HEK293 (cell line): ENCODE measurements around the gene CYP39A1.

Source experiments
- BCL11B ChIP-seq: fragments of 450-650 bp; formaldehyde crosslinking; IDR thresholded peaks from 2 replicates; pipeline ENCODE4 v1.5.1; 2016; ENCODE audit warnings: low read depth, missing biosample characterization, missing genetic modification characterization
- PBX3 ChIP-seq: sonication (generic); formaldehyde crosslinking; IDR thresholded peaks from 2 replicates; pipeline ENCODE4 v1.8.1; 2022; ENCODE audit warnings: mild to moderate bottlenecking, moderate library complexity, missing genetic modification reagents
- ZBTB20 ChIP-seq: fragments of 450-650 bp; formaldehyde crosslinking; IDR thresholded peaks from 2 replicates; pipeline ENCODE4 v1.5.1; 2016; ENCODE audit warnings: missing biosample characterization, missing genetic modification characterization
- ZNF114 ChIP-seq: fragments of 450-650 bp; formaldehyde crosslinking; IDR thresholded peaks from 2 replicates; pipeline ENCODE4 v1.5.0; 2017; ENCODE audit warnings: missing biosample characterization, missing genetic modification characterization
- ZNF184 ChIP-seq: fragments of 450-650 bp; IDR thresholded peaks from 2 replicates; pipeline ENCODE4 v1.5.1; 2018; ENCODE audit warnings: missing biosample characterization, mild to moderate bottlenecking, missing genetic modification characterization
- ZNF707 ChIP-seq: fragments of 450-650 bp; formaldehyde crosslinking; IDR thresholded peaks from 2 replicates; pipeline ENCODE4 v1.5.1; 2016; ENCODE audit warnings: missing biosample characterization, missing genetic modification characterization
- ZSCAN30 ChIP-seq: fragments of 450-650 bp; IDR thresholded peaks from 2 replicates; pipeline ENCODE4 v1.5.1; 2018; ENCODE audit warnings: missing biosample characterization, mild to moderate bottlenecking, missing genetic modification characterization, moderate library complexity
- TF ChIP-seq, protein P1 (sequence below): fragments of 450-650 bp; formaldehyde crosslinking; IDR thresholded peaks from 2 replicates; pipeline ENCODE4 v1.5.1; 2016; ENCODE audit warnings: missing biosample characterization, missing genetic modification characterization
- TF ChIP-seq, protein P2 (sequence below): fragments of 450-650 bp; formaldehyde crosslinking; IDR thresholded peaks from 2 replicates; pipeline ENCODE4 v1.5.1; 2016; ENCODE audit warnings: missing biosample characterization, missing genetic modification characterization

DNA sequence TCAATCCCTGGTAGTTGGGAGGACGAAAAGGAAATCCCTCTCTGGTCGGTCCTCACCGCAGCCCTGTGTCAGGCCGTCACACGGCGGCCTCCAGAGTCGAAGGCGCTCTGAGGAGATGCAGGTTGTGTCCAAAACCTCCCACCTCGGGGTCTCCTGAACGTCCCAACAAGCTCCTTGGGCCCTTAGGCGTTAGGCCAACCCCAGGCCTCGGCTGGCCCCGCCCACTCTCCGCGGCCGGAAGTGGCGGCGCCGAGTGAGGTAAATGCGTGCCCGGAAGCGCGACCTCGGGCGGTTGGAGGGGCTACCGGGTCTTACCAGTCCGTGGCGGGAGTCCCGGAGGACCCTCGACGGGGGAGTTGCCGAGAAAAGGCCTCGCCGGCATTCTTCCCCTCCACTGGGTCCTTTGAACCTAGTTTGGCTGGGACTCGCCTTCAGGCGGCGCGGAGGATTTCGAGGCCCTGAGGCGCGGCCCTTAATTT is 35.0 kb upstream of the CYP39A1 start, which contains the start of gene TDRD6:
- no peak for TF ChIP-seq ZBTB20 (tag by site-specific recombination)
- TF ChIP-seq, protein P1, sequence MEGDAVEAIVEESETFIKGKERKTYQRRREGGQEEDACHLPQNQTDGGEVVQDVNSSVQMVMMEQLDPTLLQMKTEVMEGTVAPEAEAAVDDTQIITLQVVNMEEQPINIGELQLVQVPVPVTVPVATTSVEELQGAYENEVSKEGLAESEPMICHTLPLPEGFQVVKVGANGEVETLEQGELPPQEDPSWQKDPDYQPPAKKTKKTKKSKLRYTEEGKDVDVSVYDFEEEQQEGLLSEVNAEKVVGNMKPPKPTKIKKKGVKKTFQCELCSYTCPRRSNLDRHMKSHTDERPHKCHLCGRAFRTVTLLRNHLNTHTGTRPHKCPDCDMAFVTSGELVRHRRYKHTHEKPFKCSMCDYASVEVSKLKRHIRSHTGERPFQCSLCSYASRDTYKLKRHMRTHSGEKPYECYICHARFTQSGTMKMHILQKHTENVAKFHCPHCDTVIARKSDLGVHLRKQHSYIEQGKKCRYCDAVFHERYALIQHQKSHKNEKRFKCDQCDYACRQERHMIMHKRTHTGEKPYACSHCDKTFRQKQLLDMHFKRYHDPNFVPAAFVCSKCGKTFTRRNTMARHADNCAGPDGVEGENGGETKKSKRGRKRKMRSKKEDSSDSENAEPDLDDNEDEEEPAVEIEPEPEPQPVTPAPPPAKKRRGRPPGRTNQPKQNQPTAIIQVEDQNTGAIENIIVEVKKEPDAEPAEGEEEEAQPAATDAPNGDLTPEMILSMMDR (tag by site-specific recombination), result no peak
- TF ChIP-seq PBX3, result no peak
- no peak for TF ChIP-seq ZSCAN30 (tag by site-specific recombination)
- TF ChIP-seq ZNF184 (tag by site-specific recombination), result no peak
- TF ChIP-seq, protein P2, sequence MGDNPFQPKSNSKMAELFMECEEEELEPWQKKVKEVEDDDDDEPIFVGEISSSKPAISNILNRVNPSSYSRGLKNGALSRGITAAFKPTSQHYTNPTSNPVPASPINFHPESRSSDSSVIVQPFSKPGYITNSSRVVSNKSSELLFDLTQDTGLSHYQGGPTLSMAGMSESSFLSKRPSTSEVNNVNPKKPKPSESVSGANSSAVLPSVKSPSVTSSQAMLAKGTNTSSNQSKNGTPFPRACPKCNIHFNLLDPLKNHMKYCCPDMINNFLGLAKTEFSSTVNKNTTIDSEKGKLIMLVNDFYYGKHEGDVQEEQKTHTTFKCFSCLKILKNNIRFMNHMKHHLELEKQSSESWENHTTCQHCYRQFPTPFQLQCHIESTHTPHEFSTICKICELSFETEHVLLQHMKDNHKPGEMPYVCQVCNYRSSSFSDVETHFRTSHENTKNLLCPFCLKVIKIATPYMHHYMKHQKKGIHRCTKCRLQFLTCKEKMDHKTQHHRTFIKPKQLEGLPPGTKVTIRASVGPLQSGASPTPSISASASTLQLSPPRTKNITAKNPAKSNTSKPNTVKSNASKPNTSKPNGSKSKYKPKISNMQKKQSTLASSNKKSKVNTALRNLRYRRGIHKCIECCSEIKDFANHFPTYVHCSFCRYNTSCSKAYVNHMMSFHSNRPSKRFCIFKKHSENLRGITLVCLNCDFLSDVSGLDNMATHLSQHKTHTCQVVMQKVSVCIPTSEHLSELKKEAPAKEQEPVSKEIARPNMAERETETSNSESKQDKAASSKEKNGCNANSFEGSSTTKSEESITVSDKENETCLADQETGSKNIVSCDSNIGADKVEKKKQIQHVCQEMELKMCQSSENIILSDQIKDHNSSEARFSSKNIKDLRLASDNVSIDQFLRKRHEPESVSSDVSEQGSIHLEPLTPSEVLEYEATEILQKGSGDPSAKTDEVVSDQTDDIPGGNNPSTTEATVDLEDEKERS (tag by site-specific recombination), result no peak
- no peak for TF ChIP-seq BCL11B (tag by site-specific recombination)
- no peak for TF ChIP-seq ZNF114 (tag by site-specific recombination)
- no peak for TF ChIP-seq ZNF707 (tag by site-specific recombination)
